Hematopoietic multipotent progenitor cell (in vitro differentiated cells): ENCODE measurements around the gene FBXL12. TPM values are rescaled to one million over a fixed set of nuclear protein-coding genes. Genes with fewer than 3 reads are reported as not detected.
"Not testable (repeated sequence)": the region's sequence is repeated elsewhere in the genome, so short reads cannot be mapped to it uniquely, and the experiment has no call there.

Experiments
- DNase-seq, 3 donors: peaks; one replicate each; pipeline ENCODE4 v3.0.0-alpha.2; 2011 to 2015; ENCODE audit warnings: low read depth in 2 of 3, low spot score in 2 of 3
- total RNA-seq: library from RNA; depleted of rRNA; stranded (reverse); fragments of >200 nt; gene quantifications from one replicate; pipeline ENCODE4 v1.2.3, GENCODE V29; 2012

FBXL12 gene
- total RNA-seq: 31.8 TPM

DNA sequence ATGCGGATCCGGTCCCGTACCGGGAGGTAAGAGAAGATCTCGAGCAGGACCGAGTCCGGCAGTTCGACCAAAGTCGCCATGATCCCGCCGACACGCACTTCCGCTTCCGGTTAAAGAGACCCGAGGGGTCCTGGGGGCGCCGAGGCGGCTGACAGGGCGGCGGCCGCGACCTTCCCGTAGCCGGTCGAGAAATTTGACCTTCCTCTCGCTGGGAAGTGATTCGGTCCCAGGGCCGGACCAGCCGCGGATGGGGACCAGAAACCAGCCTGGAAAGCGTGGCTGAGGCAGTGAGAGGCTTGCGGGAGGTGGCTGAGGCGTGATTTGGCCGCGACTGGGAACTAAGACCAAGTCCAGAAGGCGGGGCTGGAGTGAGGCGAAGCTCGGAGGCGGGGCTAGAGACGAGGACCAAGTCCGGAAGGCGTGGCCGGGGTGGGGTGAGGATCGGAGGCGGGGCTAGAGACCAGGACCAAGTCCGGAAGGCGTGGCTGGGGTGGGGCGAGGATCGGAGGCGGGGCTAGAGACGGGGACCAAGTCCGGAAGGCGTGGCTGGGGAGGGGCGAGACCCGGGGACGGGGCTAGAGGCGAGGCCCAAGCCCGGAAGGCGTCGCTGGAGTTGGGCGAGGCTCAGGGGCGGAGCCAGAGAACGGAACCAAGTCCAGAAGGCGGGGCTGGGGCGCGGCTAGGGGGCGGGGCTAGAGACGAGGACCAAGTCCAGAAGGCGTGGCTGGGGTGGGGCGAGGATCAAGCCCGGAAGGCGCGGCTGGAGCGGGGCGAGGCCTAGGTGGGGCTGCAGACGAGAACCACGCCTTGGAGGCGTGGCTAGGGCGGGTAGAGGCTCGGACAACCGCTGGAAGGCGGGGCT is at the start of gene FBXL12:
FBXL12 (minus strand) TSS at position 346 of the 862 bp plus-strand sequence; CDS start at position 80, 266 bp downstream.
- peak; percentile 99 to 100 (median 100) for DNase-seq

- no peak for DNase-seq
Observed at GRCh38 chr19:9865732-9866501, 47.0 kb upstream of the FBXL12 start.

DNA sequence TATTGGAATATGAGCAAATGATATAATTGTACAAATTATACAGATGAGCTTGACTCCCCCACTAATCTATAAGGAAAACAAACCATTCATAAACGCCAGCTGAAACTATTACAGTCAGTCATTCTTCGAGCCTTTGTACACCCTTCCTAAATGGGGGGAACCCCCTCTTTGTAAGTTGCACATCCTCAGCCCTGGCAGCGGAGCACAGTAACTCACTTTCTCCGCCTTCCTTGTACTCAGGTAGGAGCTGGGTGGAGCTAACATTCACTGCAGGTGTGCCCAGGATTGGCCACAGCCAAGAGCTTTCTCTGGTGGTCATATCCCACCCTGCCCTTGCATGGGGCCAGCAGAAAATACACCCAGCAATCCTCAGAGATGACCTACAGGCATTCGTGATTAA is 44.9 kb upstream of the FBXL12 start:
- no peak for DNase-seq

DNA sequence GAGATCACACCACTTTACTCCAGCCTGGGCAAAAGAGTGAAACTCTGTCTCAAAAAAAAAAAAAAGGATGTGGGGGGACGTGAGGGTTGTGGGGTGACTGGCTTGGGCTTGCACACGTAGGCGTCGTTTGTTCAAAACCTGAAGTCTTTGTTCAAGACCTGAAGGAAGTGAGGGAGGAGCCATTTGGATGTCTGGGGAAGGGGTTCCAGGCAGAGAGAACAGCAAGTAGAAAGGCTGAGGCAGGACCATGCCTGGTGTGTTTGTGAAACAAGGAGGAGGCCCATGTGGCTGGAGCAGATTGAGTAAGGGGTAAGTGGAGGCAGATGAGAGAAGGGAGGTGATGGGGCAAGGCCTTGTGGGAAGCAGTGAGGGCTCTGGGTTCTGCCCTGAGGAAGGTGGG is 44.1 kb upstream of the FBXL12 start:
- no peak for DNase-seq

GRCh38 chr19:9861503-9861902 is 42.6 kb upstream of the FBXL12 start:
- no peak for DNase-seq

GRCh38 chr19:9860407-9860806 is 41.5 kb upstream of the FBXL12 start:
- no peak for DNase-seq

- DNase-seq: no peak
Observed at GRCh38 chr19:9858766-9859165, 39.9 kb upstream of the FBXL12 start.

DNA sequence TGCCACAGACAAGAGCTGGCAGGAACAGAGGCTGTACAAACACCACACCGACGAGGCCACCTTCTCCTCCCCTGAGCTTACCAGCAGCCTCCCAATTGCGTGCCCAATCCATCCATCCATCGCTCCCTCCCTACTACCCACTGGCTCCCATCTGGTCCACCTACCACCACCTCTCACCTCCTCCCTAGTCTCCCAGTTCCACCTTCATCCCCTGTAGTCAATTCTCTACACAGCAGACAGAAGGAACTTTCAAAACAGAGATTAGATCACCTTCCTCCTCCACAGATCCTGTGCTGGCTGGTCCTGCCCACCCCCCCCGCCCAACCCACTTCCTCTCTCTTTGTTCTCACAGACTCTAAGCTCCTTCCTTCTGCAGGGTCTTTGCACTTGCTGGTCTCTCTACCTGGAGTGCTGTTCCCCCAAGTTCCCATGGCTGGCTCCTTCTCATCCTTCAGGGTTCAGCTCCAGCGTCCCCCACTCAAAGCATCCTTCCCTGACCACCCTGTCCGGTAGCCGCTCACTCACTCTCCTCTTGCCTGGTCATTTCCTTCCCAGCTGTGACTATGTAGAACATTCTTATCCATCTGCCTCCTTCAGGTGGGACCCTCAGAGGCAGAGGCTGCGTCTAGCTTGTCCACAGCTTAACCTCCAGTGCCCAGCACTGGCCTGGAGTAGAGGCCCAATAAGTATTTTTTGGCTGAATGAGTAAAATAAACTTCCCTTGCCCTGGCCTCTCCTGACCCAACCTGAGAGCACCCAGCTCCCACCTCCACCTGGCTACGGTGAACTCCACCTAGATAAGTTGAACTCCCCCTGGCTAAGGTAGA is 39.3 kb upstream of the FBXL12 start:
- DNase-seq: peak in 2 of 3 donors; percentile 22 to 42

DNA sequence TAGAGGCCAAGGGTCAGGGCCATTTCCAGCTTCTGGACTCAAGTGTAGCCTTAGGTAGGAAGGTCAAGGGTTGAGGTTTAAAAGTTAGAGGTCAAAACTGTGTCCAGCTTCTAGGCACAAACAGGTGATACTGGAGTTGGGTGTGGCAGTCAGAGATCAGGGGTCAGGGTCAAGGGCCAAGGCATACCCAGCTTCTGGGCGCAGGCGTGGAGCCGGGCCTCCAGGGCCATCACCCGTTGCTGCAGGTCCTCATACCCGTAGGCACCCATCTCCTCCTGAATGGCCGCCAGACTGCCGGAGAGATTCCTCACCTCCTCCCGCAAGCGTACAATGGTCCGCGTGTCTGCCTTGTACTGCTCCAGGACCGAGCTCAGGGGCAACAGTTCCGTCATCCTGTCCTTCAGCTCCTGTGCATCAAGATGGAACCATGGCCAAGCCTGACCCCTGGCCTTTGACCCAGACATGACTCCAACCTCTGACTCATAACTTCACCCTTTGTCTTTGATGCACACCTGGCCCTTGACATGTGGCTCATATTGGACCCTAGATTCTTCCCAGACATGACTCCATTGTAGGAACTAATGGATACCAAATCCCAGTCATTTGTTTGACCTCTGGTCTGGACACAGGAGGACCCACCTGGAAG is 38.3 kb upstream of the FBXL12 start:
- no peak for DNase-seq

DNA sequence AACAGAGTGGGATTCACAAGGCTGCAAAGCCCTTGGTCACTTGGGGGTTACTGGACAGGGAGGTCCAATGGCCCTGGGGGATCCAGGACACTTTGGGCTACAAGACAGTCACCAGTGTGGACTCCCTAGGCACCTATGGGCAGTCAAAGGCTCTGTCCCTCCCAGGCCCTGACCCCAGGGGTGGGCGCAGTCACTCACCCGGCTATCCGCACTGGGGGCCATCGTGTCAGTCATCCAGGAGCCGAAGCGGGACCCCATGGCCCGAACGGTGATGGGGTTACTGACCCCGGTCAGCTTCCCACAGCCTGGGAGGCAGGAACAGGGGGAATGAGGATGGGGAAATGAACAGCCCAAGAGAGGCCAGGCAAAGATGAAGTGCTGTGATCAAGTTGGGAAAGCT is 37.7 kb upstream of the FBXL12 start:
- DNase-seq: no peak

- DNase-seq: no peak
Observed at GRCh38 chr19:9854282-9854846, 35.5 kb upstream of the FBXL12 start.

DNA sequence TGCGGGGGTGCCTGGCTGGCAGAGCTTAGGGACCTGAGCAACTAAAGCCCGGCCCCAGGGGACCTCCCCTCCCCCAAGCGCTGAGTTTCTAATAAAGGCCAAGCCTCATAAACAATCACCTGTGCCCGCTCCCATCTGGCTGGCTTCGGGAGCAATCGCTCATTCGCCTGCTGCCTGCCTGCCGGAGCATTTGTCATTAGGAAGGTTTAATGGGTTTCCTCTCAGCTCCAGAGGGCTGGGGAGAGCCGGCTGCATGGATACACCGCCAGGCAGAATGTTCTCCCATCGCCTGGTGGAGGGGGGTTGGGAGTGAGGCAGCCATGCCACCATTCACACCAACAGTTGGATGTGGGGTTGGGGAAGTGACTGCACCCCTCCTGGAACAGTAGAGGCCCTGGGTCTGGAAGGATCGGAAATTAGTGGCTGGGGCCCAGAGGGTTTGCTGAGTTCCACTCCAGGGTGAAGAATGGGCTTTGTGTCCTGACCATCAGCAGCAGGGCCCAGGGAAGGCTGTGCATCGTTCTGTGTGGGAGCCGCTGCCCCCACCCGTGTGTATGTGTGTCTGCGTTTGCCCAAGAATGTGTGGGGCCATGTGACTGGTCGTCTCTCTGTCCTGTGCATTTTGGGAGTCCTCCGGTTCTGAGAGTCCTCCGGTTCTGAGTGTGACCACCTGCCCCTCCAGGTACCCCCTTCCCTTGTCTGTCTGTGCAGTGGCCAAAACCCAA is 31.5 kb upstream of the FBXL12 start:
- DNase-seq: no peak

GRCh38 chr19:9849791-9850190 is 30.9 kb upstream of the FBXL12 start:
- no peak for DNase-seq

DNA sequence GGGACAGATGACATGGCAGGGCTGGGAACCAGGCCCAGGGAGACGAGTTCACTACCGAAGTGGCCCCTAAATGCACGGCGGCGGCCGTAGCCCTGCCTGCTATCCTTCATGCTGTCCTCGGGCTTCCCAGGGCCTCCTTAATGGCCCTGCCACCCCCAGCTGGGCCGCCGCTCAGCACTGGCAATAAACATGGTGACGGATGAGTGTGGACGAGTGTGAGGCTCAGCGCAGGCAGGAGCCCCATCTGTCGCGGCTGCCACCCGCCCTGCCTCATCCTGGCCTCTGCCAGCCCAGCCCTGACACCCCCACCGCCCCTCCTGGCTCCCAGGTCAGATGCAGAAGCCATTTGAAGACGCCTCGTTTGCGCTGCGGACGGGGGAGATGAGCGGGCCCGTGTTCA is 29.9 kb upstream of the FBXL12 start:
- DNase-seq: no peak

DNA sequence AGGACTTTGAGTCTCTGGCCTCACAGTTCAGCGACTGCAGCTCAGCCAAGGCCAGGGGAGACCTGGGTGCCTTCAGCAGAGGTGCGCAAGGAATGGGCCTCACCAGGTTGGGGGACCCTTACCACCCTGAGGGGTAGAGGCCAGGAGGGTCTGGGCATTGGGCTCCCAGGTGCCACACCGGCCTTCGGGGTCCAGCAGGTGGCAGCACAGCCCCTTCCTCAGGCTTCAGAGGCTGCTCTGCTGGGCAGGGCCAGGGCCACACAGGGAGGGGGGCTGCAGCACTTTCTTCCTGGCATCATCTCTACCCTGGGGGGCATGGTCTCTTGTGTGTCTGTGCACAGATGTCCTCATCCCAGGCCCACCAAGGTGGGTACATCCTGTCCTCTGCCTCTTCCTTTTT is 29.2 kb upstream of the FBXL12 start:
- DNase-seq: peak in 1 of 3 donors; percentile 14

DNA sequence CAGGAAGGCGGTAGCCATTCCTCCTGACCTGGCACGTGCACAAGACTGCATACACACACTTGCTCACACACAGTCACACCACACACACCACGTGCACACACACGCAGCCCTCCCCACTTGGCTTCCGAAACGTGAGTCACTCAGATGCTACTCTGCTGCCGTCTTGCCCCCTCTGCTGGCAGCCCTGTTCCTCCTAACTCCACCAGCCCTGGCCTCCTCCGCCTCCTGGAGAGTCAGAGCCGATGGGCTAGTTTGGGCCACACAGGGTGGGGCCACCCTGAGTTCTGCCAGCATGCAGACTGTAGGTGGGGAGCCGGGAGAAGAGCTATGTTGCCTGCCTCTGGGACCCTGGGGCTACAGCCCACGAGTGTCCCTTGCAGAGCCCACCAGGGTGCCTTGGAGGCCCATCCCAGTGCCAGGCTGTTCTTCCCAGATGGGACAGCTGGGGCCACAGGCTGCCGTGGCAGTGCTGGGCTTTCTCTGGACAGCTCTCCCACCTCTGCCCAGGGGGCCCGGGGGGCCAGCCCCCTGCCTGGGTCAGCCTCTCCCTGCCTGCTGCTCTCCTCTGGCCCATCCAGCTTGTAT is 28.3 kb upstream of the FBXL12 start:
- DNase-seq: peak in 2 of 3 donors; percentile 31 to 33

DNA sequence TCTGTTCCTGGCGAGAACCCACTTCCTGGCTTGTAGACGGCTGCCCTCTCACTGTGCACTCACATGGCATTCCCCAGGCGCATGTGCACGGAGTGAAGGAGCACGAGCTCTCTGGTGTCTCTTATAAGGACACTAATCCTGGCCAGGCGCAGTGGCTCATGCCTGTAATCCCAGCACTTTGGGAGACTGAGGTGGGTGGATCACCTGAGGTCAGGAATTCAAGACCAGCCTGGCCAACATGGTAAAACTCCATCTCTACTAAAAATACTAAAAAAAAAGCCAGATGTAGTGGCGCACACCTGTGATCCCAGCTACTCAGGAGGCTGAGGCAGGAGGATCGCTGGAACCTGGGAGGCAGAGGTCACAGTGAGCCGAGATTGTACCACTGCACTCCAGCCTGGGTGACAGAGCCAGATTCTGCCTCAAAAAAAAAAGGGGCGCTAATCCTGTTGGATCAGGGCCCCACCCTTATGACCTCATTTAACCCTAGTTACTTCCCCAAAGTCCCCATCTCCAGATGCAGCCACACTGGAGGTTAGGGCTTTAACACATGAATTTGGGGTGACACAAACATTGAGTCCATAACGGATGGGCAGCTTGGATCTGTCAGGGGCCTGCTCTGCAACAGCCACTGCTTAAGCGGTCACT is 24.9 kb upstream of the FBXL12 start:
- not testable (repeated sequence) for DNase-seq

- no peak for DNase-seq
Observed at GRCh38 chr19:9842834-9843625, 24.2 kb upstream of the FBXL12 start.
